GM19043 (cell line): Measurements from ENCODE around the gene SH3BP5L.
"Not testable (repeated sequence)": the region's sequence is repeated elsewhere in the genome, so short reads cannot be mapped to it uniquely, and the experiment has no call there.

ENCODE experiments used
- ATAC-seq: cut with Tn5 transposase; IDR thresholded peaks from one replicate; pipeline ENCODE4 v1.9.1; 2021; ENCODE audit warnings: low read depth; ENCODE audit not compliant: unreplicated experiment

Gene SH3BP5L

DNA sequence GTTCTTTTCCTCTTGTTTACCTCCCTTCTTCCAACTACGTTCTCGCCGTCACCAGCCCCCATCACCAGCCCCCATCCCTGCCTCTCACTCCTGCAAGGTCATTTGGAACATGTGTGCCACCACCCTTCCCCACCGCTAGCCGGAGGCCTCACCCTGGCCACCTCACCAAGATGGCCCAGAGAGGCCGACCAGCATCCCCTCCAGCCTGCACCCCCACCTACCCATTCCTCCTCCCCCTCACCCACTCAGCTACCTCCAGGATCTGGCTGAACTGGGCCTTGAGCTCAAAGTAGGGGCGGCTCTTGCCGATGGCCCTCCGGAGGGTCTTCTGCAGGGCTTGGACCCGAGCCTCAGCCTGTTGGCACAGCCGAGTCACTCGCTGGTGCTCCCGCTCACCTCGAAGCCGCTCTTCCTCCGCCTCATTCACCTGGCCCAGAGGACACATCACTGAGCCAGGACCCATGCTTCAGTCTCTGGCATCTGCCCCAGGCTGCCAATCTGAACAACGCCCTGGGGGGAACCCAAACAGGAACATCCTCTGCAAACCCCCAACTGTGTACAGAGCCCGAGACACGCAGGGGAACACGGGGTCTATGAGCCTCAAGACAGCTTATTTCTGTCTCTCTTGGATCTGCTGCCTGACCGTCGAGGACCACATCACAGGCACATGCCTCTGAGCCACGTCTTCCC is 12.8 kb downstream of the SH3BP5L start:
- ATAC-seq = no peak

DNA sequence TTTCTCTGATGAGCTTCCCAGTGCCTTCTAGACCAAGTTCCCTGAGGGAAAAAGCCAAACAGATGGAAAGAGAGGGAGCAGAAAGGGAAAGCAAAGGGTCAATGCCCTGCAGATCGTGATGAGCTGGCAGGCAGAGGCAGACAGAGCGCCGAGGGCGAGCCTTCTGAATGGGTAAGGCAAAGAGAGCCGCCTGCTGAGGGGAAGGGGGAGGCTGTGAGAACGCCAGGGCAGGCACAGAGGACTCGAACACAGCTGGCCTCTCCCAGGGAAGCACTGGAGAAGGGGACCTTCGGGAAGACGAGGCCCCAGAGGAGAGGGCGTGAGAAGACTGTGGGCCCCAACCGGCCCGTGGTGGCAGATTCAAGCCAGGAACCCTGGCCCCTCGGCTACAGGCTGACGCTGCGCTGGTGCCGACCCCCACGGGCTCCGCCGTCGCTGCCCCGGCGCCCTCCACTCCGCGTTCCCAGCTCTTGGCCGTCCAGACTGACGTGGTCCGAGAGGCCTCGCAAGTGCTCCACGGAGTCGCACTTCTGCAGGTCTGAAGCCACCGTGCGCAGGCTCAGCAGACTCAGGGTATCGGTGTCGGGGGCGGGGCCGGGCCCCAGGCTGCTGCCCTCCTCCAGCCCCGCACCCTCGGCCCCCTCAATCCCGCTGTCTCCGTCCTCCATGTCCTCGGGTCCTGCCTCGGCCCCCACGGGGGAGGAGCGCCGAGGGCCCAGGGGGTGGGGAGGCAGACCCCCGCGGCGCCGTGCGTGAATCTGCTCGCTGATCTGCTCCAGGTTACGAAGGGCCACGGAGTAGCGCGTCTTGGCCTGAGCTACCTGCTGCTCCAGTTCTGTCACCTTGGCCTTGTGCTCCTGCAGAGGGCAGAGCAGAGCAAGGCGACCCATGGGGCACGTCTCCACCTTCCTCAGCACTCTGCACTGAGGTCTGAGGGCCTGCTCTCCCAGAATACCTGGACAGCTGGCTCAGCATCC is 13.9 kb downstream of the SH3BP5L start:
- no peak for ATAC-seq

DNA sequence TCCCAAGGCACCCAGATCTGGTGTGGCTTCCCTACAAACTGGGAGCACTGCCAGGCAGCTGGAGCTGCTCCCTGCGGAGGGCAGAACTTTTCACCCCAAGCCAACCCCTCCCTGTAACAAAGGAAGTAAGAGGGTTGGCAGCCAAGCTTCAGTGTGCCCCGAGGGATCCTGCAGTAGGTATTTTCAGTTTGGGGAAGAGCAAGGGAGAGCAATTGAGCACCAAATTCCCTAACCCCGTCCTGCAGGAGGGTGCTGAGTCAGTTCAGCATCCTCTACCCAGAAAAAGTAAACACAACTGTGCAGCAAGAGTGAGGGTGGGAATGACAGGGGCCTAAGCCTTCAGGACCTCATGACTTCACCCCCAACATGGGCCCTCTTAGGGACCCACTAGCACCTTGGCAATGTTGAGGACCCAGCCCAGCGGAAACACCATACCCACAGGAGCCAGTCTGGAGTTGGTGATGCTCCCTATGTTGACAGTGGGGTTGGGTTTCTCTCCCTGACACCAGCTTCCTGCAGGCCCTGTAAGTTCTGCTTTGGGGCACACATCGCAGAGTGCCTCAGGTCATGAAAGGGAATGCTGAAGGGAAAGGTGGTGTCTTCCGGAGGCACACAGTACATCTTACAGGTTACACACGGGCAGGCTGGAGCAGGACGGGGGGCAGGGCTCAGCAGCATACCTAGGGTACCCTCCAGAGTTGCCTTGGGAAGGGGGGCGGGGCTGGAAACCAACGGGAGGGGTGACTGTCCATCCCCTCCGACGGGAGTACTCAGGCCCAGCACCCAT is 14.8 kb downstream of the SH3BP5L start:
- ATAC-seq = no peak

DNA sequence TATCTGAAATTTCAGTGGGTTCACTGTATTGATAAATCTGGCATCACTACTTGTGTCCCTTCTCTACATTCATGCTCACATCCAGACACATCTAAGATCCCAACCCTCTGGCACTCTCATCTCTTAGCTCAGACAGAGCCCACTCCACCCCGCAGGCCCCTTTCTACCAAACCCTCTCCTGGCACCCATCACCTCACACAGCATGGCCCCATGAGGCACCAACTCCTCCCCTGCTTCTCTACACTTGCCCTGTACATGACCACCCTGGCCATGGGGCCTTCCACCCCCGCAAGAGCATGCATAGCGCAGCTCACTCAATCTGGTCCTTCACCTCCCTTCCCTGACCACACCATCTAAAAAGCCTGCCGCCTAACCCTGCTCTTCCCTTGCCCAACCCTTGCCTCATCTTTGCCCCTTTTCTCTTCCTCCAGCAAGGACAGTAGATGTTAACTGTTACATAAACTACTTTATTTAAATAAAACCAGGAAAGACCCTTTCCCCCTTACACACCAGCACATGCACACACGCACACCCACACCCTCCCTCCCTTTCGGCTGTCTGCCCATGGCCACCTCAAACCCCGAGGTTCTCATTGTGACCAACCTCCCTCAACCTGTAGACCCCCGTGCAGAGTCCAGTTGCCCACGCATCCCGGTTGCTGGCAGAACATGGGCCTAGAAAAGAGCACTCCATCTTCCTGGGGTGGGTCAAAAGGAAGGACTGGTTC is 15.6 kb downstream of the SH3BP5L start:
- ATAC-seq = no peak

DNA sequence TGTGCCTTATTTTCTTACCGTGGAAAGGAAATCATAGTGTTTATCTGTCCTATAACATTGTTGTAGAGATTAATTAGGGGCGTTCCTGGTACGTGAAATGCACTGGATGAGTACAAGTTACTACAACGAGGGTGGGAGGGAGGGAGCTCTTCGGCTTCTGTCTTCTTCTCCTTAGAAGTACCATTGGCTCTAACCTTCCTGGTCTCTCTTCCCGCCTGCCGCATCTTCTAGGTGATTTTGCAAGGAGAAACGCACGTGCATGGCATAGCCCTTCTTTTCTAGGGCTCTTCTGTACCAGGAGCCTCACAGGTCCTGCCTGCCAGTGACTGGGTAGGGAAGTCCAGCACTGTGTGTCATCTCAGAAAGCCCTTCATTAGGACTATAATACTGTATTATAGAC is 16.8 kb downstream of the SH3BP5L start:
- ATAC-seq = no peak

DNA sequence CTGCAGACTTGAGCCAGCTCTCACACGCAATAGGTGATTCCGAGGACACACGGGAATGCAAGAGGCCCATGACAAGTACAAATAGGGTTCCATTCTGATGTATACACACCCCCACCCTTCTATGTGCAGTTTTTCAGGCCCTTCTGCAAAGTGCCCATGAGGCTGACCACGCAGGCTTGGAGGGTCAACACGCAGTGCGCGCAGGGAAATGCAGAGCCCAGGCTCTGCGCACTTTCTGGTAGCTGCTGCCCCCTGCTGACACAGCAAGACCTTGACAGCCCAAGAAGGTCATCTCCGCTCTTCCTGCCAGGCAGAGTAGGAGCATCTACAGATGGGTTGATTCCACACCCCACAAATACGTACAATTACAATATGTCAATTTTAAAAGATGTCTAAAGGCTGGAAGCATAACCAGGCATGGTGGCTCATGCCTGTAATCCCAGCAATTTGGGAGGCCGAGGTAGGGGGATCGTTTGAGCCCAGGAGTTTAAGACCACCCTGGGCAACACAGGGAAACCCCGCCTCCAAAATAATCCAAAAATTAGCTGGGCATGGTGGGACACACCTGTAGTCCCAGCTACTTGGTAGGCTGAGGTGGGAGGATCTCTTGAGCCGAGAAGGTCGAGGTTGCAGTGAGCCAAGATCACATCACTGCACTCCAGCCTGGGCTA is 18.5 kb downstream of the SH3BP5L start:
- peak; percentile 45 for ATAC-seq

DNA sequence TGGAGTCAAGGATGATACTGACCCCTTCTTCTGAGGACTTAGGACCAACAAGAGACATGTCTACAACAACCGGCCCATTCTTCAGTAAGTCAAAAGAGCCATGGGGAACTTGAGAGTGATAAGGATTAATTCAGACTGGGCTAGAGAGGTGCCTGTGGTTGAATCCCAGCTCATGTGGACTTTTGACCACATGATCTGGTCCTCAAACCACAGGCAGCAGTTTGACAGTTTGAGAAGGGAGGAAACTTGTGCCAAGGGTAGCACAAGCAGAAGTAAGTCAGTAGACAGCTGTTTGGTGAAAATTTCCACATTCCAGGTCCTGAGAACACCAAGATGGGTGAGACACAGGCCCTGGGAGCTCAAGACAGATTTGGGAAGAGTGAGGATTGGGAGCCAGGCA is 19.8 kb downstream of the SH3BP5L start:
- no peak for ATAC-seq

DNA sequence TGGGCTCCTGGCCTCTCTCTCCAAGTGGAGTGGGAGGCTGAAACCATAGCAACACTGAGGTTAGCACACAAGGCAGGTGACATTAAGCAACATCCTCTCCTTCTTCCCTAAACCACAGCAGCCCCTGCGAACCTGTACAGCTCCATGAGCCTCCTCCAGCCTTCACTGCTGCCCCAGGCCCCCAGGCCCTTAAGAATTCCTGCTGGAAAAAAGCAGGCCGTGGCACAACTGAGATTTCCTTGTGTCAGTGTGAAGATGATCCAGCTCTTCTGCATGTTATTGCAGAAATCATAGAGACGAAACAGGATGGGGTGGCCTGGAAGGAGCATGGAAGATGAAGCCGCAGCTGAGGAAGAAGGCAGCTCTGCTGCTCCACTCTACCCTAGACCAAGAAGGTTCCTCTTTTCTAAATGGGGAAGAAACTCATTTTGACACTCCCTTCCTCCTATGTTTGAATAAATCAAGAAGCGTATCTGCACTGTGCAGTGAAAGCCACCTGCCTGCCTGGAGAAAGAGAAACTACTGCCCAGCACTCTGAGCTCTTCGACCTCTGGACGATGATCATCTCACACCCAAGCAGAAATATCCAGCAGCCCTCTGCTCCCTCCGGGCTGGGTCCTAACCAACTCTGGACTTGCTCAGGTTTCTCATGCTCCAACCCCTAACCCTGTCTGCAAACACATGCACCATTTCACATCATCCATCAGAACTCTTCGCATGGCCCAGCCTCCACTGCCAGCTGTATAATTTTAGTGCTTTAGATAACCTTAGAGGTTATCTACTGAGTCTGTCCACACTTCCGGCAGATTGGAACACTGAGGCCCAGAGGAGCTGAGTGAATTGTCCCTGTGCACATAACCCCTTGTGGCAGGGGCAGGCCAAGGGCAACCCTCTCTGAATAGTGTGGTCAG is 20.7 kb downstream of the SH3BP5L start:
- ATAC-seq = peak; percentile 82

DNA sequence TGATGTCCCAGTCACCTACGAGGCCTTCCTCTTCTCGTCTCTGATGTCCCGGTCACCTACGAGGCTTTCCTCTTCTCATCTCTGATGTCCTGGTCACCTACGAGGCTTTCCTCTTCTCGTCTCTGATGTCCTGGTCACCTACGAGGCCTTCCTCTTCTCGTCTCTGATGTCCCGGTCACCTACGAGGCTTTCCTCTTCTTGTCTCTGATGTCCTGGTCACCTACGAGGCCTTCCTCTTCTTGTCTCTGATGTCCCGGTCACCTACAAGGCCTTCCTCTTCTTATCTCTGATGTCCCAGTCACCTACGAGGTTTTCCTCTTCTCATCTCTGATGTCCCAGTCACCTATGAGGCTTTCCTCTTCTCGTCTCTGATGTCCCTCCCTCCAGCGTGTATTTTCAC is 22.2 kb downstream of the SH3BP5L start:
- not testable (repeated sequence) for ATAC-seq

DNA sequence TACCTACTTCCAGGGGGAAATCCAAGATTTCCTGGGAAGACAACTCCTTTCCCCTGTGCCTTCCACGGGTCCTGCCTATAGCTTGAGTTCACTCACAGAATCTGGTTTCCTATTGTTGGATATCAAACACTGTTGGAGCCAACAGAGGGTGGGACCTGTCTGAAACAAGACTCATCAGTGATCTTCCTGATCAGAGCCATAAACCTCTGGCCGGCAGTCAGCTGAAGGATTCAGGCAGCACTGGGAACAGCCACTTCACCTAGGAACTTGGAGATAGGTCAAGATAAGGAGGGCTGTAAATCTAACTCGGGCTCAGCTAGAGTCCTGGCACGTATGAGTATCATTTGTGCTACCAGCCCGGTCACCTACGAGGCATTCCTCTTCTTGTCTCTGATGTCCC is 23.3 kb downstream of the SH3BP5L start:
- no peak for ATAC-seq

DNA sequence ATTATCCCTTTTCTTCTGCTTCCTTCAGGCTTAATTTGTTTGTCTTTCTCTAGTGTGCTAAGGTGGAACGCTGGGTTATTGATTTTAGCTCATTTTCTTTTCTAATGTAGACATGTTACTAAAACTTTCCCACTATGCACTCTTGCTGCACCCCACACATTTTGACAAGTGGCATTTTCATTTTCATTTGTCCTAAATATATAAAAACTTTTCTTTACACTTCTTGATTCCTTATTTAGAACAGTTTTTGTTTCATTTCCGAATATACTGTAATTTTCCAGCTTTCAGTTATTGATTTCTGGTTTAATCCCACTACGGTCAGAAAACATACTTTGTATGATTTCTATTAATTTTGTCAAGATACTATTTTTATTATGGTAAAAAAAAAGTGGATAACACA is 25.3 kb downstream of the SH3BP5L start:
- no peak for ATAC-seq

DNA sequence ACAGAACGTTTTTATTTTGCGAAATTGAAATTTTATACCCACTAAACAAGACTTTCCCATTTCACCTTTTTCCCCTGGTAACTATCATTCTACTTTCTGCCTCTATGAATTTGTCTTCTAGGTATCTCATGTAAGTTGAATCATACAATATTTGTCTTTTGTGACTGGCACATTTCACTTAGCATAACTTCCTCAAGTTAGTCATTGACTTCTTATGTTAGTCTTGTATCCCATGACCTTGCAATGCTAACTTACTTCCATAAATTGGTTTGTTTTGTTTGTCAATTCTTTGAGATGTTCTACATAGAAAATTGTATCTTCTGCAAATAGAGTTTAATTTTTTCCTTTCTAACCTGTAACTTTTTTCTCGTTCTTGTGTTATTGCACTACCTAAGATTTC is 26.9 kb downstream of the SH3BP5L start:
- no peak for ATAC-seq

DNA sequence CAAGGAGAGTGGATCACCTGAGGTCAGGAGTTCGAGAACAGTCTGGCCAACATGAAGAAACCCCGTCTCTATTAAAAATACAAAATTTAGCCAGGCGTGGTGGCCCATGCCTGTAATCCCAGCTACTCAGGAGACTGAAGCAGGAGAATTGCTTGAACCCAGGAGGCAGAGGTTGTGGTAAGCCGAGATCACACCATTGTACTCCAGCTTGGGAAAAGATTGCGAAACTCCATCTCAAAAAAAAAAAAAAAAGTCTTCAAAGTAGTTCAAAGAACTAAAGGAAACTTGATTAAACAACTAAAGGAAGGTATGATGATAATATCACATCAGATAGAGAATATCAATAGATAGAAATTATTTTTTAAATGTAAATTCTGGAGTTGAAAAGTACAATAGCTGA is 31.1 kb downstream of the SH3BP5L start:
- ATAC-seq = not testable (repeated sequence)

DNA sequence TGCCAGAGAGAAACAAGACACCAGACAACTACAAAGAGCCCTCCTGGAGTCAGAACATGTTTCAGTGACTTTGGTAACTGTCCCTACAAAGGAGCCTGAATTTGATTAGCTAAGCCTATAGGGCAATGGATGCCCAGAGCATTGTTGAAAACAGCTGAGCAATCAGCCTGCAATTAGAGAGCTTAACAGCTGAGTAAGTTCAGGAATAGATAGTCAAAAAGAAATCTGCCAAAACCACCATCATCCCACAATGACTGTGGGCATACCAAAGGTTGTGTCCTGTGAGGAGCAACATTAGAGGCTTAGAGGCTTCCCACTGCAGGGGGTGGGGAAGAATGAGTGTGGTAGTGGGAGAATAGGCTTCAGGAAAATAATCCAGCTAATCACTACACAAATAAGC is 32.1 kb downstream of the SH3BP5L start:
- ATAC-seq = peak; percentile 86

DNA sequence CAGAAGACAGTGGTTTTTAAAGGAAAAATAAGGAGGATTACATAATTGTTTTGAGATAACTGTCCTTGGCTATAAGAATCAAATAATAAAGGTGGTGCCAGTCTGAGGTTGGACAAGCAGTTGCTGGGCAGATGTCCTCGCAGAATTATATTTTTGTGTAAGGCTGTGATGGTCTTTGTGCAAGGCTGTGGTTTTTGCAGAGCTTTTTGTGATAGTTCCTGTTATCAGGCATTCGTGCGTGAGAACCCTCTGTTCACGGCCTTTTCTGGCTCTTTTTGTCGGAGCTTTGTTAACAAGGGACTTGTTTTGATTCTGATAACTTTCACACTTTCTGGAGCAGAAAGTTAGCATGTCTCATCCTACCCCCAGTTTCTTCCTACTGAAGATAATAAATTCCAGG is 33.4 kb downstream of the SH3BP5L start:
- peak; percentile 42 for ATAC-seq

DNA sequence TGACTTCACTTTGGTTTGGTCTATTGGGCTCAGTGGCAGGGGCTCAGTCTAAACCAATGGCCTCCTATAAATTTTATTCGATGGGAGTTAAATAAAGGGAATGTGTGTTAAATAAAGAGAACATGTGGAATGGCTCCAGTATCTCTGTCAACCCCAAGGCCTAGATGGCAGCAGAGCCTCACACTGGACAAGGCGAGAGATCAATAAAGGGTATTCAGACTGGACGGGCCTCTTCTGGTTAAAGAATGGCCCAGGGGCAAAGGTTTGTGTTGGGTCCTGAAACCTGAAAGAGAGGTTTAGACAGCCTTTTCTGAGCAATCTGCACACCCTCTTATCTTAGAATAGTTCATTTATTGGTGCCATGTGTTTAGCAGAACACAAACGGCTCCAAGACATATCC is 34.7 kb downstream of the SH3BP5L start:
- no peak for ATAC-seq

DNA sequence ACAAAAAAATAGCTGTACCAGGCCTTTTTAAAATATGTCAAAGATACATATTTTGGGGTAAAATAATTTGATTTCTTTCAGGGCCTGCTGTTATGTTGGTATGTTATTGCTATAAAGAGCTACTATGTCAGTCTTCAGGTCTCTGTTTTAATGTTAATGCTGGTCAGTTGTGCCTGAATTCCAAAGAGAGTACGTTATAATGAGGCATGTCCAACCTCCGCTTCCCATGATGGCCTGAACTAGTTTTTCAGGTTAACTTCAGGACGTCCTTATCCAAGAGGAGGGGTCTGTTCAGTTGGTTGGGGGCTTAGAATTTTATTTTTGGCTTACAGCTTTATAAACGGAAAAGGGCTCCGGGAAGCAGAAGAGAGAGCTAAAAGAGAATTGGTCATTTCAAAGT is 35.3 kb downstream of the SH3BP5L start:
- no peak for ATAC-seq

DNA sequence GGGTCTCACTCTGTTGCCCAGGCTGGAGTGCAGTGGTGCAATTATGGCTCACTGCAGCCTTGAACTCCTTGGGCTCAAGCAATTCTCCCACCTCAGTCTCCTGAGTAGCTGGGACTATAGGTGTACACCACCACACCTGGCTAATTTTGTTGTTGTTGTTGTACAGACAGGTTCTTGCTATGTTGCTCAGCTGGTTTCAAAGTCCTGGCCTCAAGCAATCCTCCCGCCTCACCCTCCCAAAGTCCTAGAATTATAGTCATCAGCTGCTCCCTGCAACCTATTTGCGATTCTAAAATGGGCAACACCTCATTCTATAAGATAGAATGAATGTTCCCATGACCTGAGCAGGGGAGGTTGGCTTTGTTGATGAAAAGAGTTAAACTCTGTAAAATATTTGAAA is 36.4 kb downstream of the SH3BP5L start:
- not testable (repeated sequence) for ATAC-seq

DNA sequence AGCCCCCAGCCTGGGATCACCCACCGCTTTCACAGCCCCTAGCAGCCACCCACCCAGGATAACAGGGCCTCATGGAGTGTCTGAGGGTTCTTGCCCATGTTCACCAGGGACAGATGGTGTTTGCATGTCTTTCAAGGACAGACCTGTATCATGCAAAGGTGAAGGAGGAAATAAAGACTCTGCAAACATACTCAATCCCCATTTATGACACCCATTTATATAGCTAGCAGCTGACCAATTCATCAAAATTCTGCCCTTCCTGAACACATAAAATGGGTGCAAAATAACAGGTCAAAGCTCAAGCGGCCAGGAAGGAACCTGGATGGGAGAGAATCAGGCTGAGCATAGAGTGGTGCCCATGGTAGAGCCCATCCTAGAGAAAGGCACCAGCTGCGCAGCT is 37.4 kb downstream of the SH3BP5L start:
- ATAC-seq = no peak
